ENCODE results near the gene MAGIX.

MAGIX gene

GRCh38 chrX:49188468-49189076, 26.0 kb downstream of the MAGIX start (continued):
- no peak for TF ChIP-seq ARNTL (CRISPR knock-in tag; IDR thresholded peaks at IDR 0.05; ENCODE audit: borderline replicate concordance, low read depth)
- TF ChIP-seq GLIS3 (CRISPR knock-in tag; IDR thresholded peaks at IDR 0.05), result no peak

DNA sequence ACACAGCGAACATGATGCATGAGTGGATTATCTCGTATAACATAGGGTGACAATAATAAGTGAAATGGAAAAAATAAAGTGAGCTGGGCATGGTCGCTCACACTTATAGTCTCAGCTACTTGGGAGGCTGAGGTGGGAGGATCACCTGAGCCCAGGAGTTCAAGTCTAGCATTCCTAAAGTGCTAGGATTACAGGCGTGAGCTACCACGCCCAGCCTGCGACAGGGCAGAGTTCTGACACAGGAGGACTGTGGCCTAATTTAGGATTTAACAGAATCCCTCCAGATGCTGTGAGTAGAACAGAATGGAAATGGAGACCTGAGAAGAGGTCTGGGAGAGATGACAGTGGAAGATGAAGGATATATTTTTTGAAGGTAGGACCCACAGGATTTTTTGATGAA, 27.0 kb downstream of the MAGIX start:
- no peak for TF ChIP-seq TCF4 (CRISPR knock-in tag; IDR thresholded peaks at IDR 0.05; ENCODE audit: borderline replicate concordance)
- no peak for TF ChIP-seq ESRRG (CRISPR knock-in tag; IDR thresholded peaks at IDR 0.05)
- ATAC-seq, result no peak

DNA sequence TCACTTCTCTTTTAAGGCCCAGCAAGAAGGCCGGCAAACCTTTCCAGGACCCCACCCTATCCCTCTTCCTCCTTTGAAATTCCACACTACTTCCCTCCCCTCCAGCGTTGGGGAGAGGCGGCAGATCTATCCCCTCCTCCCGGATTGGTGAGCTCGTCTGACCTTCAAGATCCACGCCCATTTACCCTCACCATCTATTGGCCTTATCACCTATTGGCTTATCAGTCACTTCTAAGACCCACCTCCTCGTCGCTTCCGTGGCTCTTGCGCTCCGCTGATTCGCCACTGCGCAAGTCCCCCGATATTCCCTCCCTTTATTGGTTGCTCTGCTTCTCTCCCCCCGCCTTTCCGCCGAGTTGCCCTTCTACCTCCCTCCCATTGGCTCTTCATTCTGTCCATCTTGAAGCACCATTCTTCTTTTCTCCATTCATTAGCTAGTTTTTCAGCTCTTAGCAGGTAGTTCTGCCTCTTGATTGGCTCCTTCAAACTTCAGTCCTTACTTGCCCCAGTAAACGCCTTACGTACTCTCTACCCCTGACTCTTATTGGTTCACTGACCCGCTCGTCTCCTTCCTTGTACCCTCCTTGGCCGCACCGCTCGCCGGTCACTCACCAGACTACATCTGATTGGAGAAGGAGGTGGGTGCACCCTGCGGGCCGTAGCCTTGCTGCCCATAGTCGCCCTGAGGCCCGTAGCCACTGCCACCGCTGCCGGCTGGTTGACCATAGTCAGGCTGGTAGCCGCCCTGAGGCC, 28.4 kb downstream of the MAGIX start:
- peak; percentile 96 for ATAC-seq

GRCh38 chrX:49191574-49192011, 29.0 kb downstream of the MAGIX start:
- peak; percentile 7 for ATAC-seq
- TF ChIP-seq TCF4 (CRISPR knock-in tag; IDR thresholded peaks at IDR 0.05; ENCODE audit: borderline replicate concordance), result no peak
- TF ChIP-seq CSDC2 (CRISPR knock-in tag; IDR thresholded peaks at IDR 0.05), result no peak
- no peak for TF ChIP-seq GLIS3 (CRISPR knock-in tag; IDR thresholded peaks at IDR 0.05)
- TF ChIP-seq OSR1 (CRISPR knock-in tag; IDR thresholded peaks at IDR 0.05), result no peak
- TF ChIP-seq, protein P1, sequence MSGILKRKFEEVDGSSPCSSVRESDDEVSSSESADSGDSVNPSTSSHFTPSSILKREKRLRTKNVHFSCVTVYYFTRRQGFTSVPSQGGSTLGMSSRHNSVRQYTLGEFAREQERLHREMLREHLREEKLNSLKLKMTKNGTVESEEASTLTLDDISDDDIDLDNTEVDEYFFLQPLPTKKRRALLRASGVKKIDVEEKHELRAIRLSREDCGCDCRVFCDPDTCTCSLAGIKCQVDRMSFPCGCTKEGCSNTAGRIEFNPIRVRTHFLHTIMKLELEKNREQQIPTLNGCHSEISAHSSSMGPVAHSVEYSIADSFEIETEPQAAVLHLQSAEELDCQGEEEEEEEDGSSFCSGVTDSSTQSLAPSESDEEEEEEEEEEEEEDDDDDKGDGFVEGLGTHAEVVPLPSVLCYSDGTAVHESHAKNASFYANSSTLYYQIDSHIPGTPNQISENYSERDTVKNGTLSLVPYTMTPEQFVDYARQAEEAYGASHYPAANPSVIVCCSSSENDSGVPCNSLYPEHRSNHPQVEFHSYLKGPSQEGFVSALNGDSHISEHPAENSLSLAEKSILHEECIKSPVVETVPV (CRISPR knock-in tag; IDR thresholded peaks at IDR 0.05), result no peak
- TF ChIP-seq CREB5 (CRISPR knock-in tag; IDR thresholded peaks at IDR 0.05; ENCODE audit: low read depth), result no peak
- no peak for TF ChIP-seq ESRRG (CRISPR knock-in tag; IDR thresholded peaks at IDR 0.05)
- no peak for TF ChIP-seq BACH2 (CRISPR knock-in tag; IDR thresholded peaks at IDR 0.05; ENCODE audit: borderline replicate concordance)
- TF ChIP-seq ARNTL (CRISPR knock-in tag; IDR thresholded peaks at IDR 0.05; ENCODE audit: borderline replicate concordance, low read depth), result no peak
- TF ChIP-seq ISL1 (CRISPR knock-in tag; IDR thresholded peaks at IDR 0.05), result no peak
- no peak for TF ChIP-seq ZFP3 (CRISPR knock-in tag; IDR thresholded peaks at IDR 0.05)
- TF ChIP-seq SNAI2 (CRISPR knock-in tag; IDR thresholded peaks at IDR 0.05), result no peak
- TF ChIP-seq, protein P2, sequence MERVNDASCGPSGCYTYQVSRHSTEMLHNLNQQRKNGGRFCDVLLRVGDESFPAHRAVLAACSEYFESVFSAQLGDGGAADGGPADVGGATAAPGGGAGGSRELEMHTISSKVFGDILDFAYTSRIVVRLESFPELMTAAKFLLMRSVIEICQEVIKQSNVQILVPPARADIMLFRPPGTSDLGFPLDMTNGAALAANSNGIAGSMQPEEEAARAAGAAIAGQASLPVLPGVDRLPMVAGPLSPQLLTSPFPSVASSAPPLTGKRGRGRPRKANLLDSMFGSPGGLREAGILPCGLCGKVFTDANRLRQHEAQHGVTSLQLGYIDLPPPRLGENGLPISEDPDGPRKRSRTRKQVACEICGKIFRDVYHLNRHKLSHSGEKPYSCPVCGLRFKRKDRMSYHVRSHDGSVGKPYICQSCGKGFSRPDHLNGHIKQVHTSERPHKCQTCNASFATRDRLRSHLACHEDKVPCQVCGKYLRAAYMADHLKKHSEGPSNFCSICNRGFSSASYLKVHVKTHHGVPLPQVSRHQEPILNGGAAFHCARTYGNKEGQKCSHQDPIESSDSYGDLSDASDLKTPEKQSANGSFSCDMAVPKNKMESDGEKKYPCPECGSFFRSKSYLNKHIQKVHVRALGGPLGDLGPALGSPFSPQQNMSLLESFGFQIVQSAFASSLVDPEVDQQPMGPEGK (CRISPR knock-in tag; IDR thresholded peaks at IDR 0.05; ENCODE audit: borderline replicate concordance), result no peak
- no peak for TF ChIP-seq TOX (CRISPR knock-in tag; IDR thresholded peaks at IDR 0.05; ENCODE audit: borderline replicate concordance)
- TF ChIP-seq RARB (CRISPR knock-in tag; IDR thresholded peaks at IDR 0.05), result no peak
- no peak for TF ChIP-seq ZFP30 (CRISPR knock-in tag; IDR thresholded peaks at IDR 0.05)
- no peak for TF ChIP-seq PPARA (CRISPR knock-in tag; IDR thresholded peaks at IDR 0.05; ENCODE audit: borderline replicate concordance)

More for the DNA sequence above, 28.4 kb downstream of the MAGIX start:
- no peak for TF ChIP-seq ZNF70 (CRISPR knock-in tag; IDR thresholded peaks at IDR 0.05)
- TF ChIP-seq ZC3H10 (CRISPR knock-in tag; IDR thresholded peaks at IDR 0.05), result no peak
- TF ChIP-seq, protein P3, sequence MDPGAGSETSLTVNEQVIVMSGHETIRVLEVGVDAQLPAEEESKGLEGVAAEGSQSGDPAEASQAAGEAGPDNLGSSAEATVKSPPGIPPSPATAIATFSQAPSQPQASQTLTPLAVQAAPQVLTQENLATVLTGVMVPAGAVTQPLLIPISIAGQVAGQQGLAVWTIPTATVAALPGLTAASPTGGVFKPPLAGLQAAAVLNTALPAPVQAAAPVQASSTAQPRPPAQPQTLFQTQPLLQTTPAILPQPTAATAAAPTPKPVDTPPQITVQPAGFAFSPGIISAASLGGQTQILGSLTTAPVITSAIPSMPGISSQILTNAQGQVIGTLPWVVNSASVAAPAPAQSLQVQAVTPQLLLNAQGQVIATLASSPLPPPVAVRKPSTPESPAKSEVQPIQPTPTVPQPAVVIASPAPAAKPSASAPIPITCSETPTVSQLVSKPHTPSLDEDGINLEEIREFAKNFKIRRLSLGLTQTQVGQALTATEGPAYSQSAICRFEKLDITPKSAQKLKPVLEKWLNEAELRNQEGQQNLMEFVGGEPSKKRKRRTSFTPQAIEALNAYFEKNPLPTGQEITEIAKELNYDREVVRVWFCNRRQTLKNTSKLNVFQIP (CRISPR knock-in tag; IDR thresholded peaks at IDR 0.05; ENCODE audit: borderline replicate concordance, low read depth), result no peak
- TF ChIP-seq PPARA (CRISPR knock-in tag; IDR thresholded peaks at IDR 0.05; ENCODE audit: borderline replicate concordance), result no peak
- TF ChIP-seq ARNTL (CRISPR knock-in tag; IDR thresholded peaks at IDR 0.05; ENCODE audit: borderline replicate concordance, low read depth), result no peak
- TF ChIP-seq ISL1 (CRISPR knock-in tag; IDR thresholded peaks at IDR 0.05), result no peak
- TF ChIP-seq GLIS3 (CRISPR knock-in tag; IDR thresholded peaks at IDR 0.05), result no peak
- no peak for TF ChIP-seq SNAI2 (CRISPR knock-in tag; IDR thresholded peaks at IDR 0.05)
- no peak for TF ChIP-seq ZNF8 (CRISPR knock-in tag; IDR thresholded peaks at IDR 0.05)
- no peak for TF ChIP-seq ZNF565 (CRISPR knock-in tag; conservative IDR thresholded peaks at IDR 0.05; ENCODE audit: low read depth)
- no peak for TF ChIP-seq OSR1 (CRISPR knock-in tag; IDR thresholded peaks at IDR 0.05)
- no peak for TF ChIP-seq TCF4 (CRISPR knock-in tag; IDR thresholded peaks at IDR 0.05; ENCODE audit: borderline replicate concordance)
- TF ChIP-seq CREB5 (CRISPR knock-in tag; IDR thresholded peaks at IDR 0.05; ENCODE audit: low read depth), result no peak
- no peak for TF ChIP-seq TOX (CRISPR knock-in tag; IDR thresholded peaks at IDR 0.05; ENCODE audit: borderline replicate concordance)
- TF ChIP-seq CSDC2 (CRISPR knock-in tag; IDR thresholded peaks at IDR 0.05), result no peak
- TF ChIP-seq ZFP30 (CRISPR knock-in tag; IDR thresholded peaks at IDR 0.05), result no peak
- TF ChIP-seq, protein P2 (CRISPR knock-in tag; IDR thresholded peaks at IDR 0.05; ENCODE audit: borderline replicate concordance), result no peak
